Gastroesophageal sphincter (tissue), 4 donors: ENCODE data around the gene SELENOK. TPM values are rescaled to one million over a fixed set of nuclear protein-coding genes. Genes with fewer than 3 reads are reported as not detected.

Experiments
- ATAC-seq: fragments of 150-250 bp; one replicate; pipeline ENCODE4 v1.9.1; 2016; ENCODE audit warnings: mild to moderate bottlenecking, moderate library complexity
- H3K27ac ChIP-seq, 4 donors: fragments of 200-600 bp; sonication (generic) in 3 of 4; 1 replicate in 3 of 4; 2 replicates in 1 of 4; pipeline ENCODE4 v1.5.1; 2016 to 2019
- H3K27me3 ChIP-seq: fragments of 200-600 bp; sonication (generic); one replicate; pipeline ENCODE4 v1.5.1; 2019
- H3K36me3 ChIP-seq, 2 donors: fragments of 200-600 bp; sonication (generic); one replicate each; pipeline ENCODE4 v1.5.1; 2019; ENCODE audit warnings: control low read depth in 1 of 2
- H3K4me1 ChIP-seq, 3 donors: fragments of 200-600 bp; sonication (generic); 1 replicate in 2 of 3; 2 replicates in 1 of 3; pipeline ENCODE4 v1.5.1; 2016 to 2019; ENCODE audit warnings: control low read depth in 2 of 3
- H3K4me3 ChIP-seq, 2 donors: fragments of 200-600 bp; sonication (generic); one replicate each; pipeline ENCODE4 v1.5.1; 2019; ENCODE audit warnings: mild to moderate bottlenecking in 1 of 2, moderate library complexity in 1 of 2
- H3K9me3 ChIP-seq, 3 donors: fragments of 200-600 bp; sonication (generic); one replicate each; pipeline ENCODE4 v1.5.1; 2017 to 2019; ENCODE audit warnings: control low read depth in 2 of 3
- CTCF ChIP-seq, 4 experiments: fragments of 200-600 bp in 2 of 4; fragments of 450-650 bp in 2 of 4; sonication (generic) in 1 of 4; IDR thresholded peaks; one replicate each; pipeline ENCODE4 v1.5.1; 2017 to 2019; ENCODE audit warnings: antibody characterized with exemption in 4 of 4, mild to moderate bottlenecking in 2 of 4, moderate library complexity in 2 of 4
- EP300 ChIP-seq: sonication (generic); formaldehyde crosslinking; IDR thresholded peaks from one replicate; pipeline ENCODE4 v1.6.1; 2017; ENCODE audit warnings: antibody characterized with exemption, mild to moderate bottlenecking
- POLR2A ChIP-seq, 2 donors: fragments of 450-650 bp; IDR thresholded peaks; one replicate each; pipeline ENCODE4 v1.6.1; 2017; ENCODE audit warnings: antibody characterized with exemption in 2 of 2, mild to moderate bottlenecking in 2 of 2, moderate library complexity in 1 of 2
- POLR2AphosphoS5 ChIP-seq: sonication (generic); formaldehyde crosslinking; IDR thresholded peaks from one replicate; pipeline ENCODE4 v1.6.1; 2017; ENCODE audit warnings: antibody characterized with exemption
- WGBS, 2 donors: methylation state at CpG; one replicate each; pipeline ENCODE4 v1.1.5; 2018; ENCODE audit warnings: low coverage in 1 of 2; 5-methylcytosine and 5-hydroxymethylcytosine counted together
- total RNA-seq, 4 donors: library from RNA; depleted of rRNA; stranded (reverse); fragments of >200 nt; gene quantifications; one replicate each; pipeline ENCODE4 v1.1.0, GENCODE V29; 2016

Gene SELENOK
- total RNA-seq, 4 donors from 2014 or later, result 42.2 to 76.7 (median 63.4) TPM

DNA sequence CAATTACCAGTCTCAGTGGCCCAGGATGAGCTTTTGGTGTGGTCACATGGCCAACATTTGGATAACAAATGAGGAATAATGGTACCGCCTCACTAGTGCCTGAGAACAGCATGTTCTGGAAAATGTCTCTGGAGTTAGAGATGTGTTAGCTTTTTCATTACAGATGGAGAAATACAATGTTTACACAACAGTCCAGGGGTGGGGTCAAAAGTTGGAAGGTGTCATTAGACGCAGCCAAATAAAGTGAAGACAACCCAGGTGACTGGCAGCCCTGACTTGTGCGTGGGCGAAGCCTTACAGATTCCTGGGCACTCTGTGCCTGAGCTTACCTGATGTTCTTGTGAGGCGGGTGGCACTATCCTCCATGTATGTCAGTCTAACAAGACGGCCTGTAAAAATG lies 32.5 kb downstream of the SELENOK start:
- Histone ChIP-seq H3K27me3 (no peaks in the 10 kb centered on the region), H3K27ac (no peak overlapping the region), H3K36me3 (peaks cover 0 to 43% of the 10 kb centered on the region in 2 donors), H3K4me3 (no peak overlapping the region), H3K4me1 (no peaks in the 10 kb centered on the region), H3K9me3 (no peaks in the 10 kb centered on the region)
- ATAC-seq, result no peak
- 75 to 87% methylated on average over 3 of the region's 6 CpGs for WGBS, 2 donors
- TF ChIP-seq EP300 (no peak), CTCF (IDR thresholded peaks at IDR 0.05) (no peak), POLR2AphosphoS5 (no peak), POLR2A (IDR thresholded peaks at IDR 0.05) (no peak)

- H3K9me3 ChIP-seq, result no peaks in the 10 kb centered on the region
- no peak overlapping the region for H3K27ac ChIP-seq
- H3K27me3 ChIP-seq, result no peaks in the 10 kb centered on the region
- no peak for ATAC-seq
- peaks cover 0 to 33% of the 10 kb centered on the region in 2 donors for H3K36me3 ChIP-seq
- H3K4me1 ChIP-seq, result no peaks in the 10 kb centered on the region
- TF ChIP-seq EP300 (no peak), CTCF (IDR thresholded peaks at IDR 0.05) (no peak), POLR2A (IDR thresholded peaks at IDR 0.05) (no peak), POLR2AphosphoS5 (no peak)
- no peak overlapping the region for H3K4me3 ChIP-seq
- WGBS, 2 donors, result 77 to 83% methylated on average over 4 to 7 of the region's 7 CpGs
Measured at GRCh38 chr3:53858096-53858741, 33.4 kb downstream of the SELENOK start.

DNA sequence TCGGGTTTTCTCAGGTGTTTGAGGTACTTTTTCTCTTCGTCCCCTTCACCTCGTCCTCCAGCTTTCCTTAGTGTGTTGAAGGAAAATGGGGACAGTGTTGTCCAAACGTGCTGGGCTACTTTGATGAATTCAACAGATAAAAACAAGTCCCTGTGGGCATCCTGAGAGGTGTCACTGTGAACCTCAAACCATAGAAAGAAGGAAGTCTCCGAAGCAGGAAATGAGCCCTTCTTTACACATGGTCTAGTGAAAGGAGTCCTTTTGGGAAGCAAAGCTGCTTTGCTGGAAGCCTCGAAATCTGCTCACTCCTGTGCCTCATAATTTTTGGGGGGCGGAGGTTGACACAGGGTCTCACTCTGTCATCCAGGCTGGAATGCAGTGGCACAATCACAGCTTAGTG lies 34.7 kb downstream of the SELENOK start:
- TF ChIP-seq CTCF (IDR thresholded peaks at IDR 0.05) (no peak), EP300 (no peak), POLR2A (IDR thresholded peaks at IDR 0.05) (no peak), POLR2AphosphoS5 (no peak)
- no peaks in the 10 kb centered on the region for H3K27me3 ChIP-seq
- H3K4me1 ChIP-seq, result no peaks in the 10 kb centered on the region
- H3K27ac ChIP-seq, result no peak overlapping the region
- H3K36me3 ChIP-seq, result peaks cover 0 to 21% of the 10 kb centered on the region in 2 donors
- 83 to 87% methylated on average over 1 to 4 of the region's 7 CpGs for WGBS, 2 donors
- H3K9me3 ChIP-seq, result no peaks in the 10 kb centered on the region
- no peak for ATAC-seq
- H3K4me3 ChIP-seq, result no peak overlapping the region

GRCh38 chr3:53850895-53851294 lies 40.8 kb downstream of the SELENOK start:
- H3K9me3 ChIP-seq, result no peaks in the 10 kb centered on the region
- ATAC-seq, result no peak
- TF ChIP-seq EP300 (no peak), CTCF (IDR thresholded peaks at IDR 0.05) (no peak), POLR2A (IDR thresholded peaks at IDR 0.05) (no peak), POLR2AphosphoS5 (no peak)
- H3K27me3 ChIP-seq, result peaks cover 29% of the 10 kb centered on the region
- no peak overlapping the region for H3K4me3 ChIP-seq
- H3K4me1 ChIP-seq, result peaks cover 0 to 18% (median 4%) of the 10 kb centered on the region in 3 donors
- no peak overlapping the region for H3K27ac ChIP-seq
- 15 to 19% methylated on average over 4 to 5 of the region's 5 CpGs for WGBS, 2 donors
- H3K36me3 ChIP-seq, result no peaks in the 10 kb centered on the region

GRCh38 chr3:53849916-53850315 lies 41.7 kb downstream of the SELENOK start:
- Histone ChIP-seq H3K27ac (no peak overlapping the region), H3K4me3 (no peak overlapping the region), H3K27me3 (peaks cover 29% of the 10 kb centered on the region), H3K4me1 (peaks cover 0 to 27% (median 4%) of the 10 kb centered on the region in 3 donors), H3K9me3 (no peaks in the 10 kb centered on the region), H3K36me3 (no peaks in the 10 kb centered on the region)
- TF ChIP-seq CTCF (IDR thresholded peaks at IDR 0.05) (no peak), EP300 (no peak), POLR2A (IDR thresholded peaks at IDR 0.05) (no peak), POLR2AphosphoS5 (no peak)
- 97% methylated on average over 4 to 7 of the region's 7 CpGs for WGBS, 2 donors
- ATAC-seq, result no peak
